HepG2 (cell line): ENCODE measurements around the gene NRDE2. TPM values are rescaled to one million over a fixed set of nuclear protein-coding genes. Genes with fewer than 3 reads are reported as not detected.

ENCODE experiments used
- CSRNP1 ChIP-seq: sonication (generic); formaldehyde crosslinking; IDR thresholded peaks from 2 replicates; pipeline ENCODE4 v1.8.1; 2023; ENCODE audit warnings: mild to moderate bottlenecking, missing genetic modification reagents
- ETV6 ChIP-seq: sonication (generic); formaldehyde crosslinking; conservative IDR thresholded peaks from 2 replicates; pipeline ENCODE4 v1.4.0; 2020; ENCODE audit warnings: missing genetic modification reagents
- FOXP4 ChIP-seq: sonication (generic); formaldehyde crosslinking; IDR thresholded peaks from 2 replicates; pipeline ENCODE4 v1.4.0; 2020; ENCODE audit warnings: missing genetic modification reagents
- GABPB1 ChIP-seq: IDR thresholded peaks from 2 replicates; pipeline ENCODE4 v1.6.1; 2016; ENCODE audit warnings: mild to moderate bottlenecking, missing genetic modification reagents, moderate library complexity, missing compliant biosample characterization
- KLF6 ChIP-seq: IDR thresholded peaks from 2 replicates; pipeline ENCODE4 v1.8.0; 2016; ENCODE audit warnings: missing biosample characterization, missing genetic modification reagents
- PHF8 ChIP-seq: sonication (generic); formaldehyde crosslinking; IDR thresholded peaks from 2 replicates; pipeline ENCODE4 v1.5.0; 2020; ENCODE audit warnings: missing genetic modification reagents
- SMC3 ChIP-seq: IDR thresholded peaks from 2 replicates; pipeline ENCODE4 v1.6.1; 2011; ENCODE audit warnings: low read length, improper control_type of control experiment
- SP5 ChIP-seq: IDR thresholded peaks from 2 replicates; pipeline ENCODE4 v1.6.1; 2016; ENCODE audit warnings: low read depth, borderline replicate concordance
- TAF15 ChIP-seq: fragments of 200-400 bp; formaldehyde crosslinking; IDR thresholded peaks from one replicate; pipeline ENCODE4 v1.6.1; 2018; ENCODE audit warnings: mild to moderate bottlenecking, low read depth, low read length; ENCODE audit not compliant: poor library complexity, severe bottlenecking
- ZBTB39 ChIP-seq: sonication (generic); formaldehyde crosslinking; IDR thresholded peaks from 2 replicates; pipeline ENCODE4 v1.5.0; 2020; ENCODE audit warnings: missing genetic modification reagents
- ZBTB43 ChIP-seq: sonication (generic); formaldehyde crosslinking; conservative IDR thresholded peaks from 2 replicates; pipeline ENCODE4 v1.4.0; 2020; ENCODE audit warnings: missing genetic modification reagents
- ZC3H4 ChIP-seq: sonication (generic); formaldehyde crosslinking; IDR thresholded peaks from 2 replicates; pipeline ENCODE4 v1.4.0; 2020; ENCODE audit warnings: missing genetic modification reagents, borderline replicate concordance
- ZMAT5 ChIP-seq: sonication (generic); formaldehyde crosslinking; IDR thresholded peaks from 2 replicates; pipeline ENCODE4 v1.5.0; 2020; ENCODE audit warnings: mild to moderate bottlenecking, low read depth, missing genetic modification reagents, borderline replicate concordance
- ZMYM4 ChIP-seq: sonication (generic); formaldehyde crosslinking; IDR thresholded peaks from 2 replicates; pipeline ENCODE4 v1.8.1; 2023; ENCODE audit warnings: mild to moderate bottlenecking, missing genetic modification reagents
- ZNF276 ChIP-seq: sonication (generic); formaldehyde crosslinking; IDR thresholded peaks from 2 replicates; pipeline ENCODE4 v1.4.0; 2020; ENCODE audit warnings: mild to moderate bottlenecking, low read depth, missing genetic modification reagents
- ZNF432 ChIP-seq: sonication (generic); formaldehyde crosslinking; IDR thresholded peaks from 2 replicates; pipeline ENCODE4 v1.5.0; 2020; ENCODE audit warnings: missing genetic modification reagents, mild to moderate bottlenecking, borderline replicate concordance
- polyA plus RNA-seq, 8 experiments: library from polyadenylated mRNA; depleted of rRNA in 3 of 8; stranded (reverse) in 7 of 8; unstranded in 1 of 8; fragments of >200 nt; fragmentation: Illumina TruSeq in 4 of 8; extraction: Trizol in 4 of 8; gene quantifications; 2 replicates each; pipeline versions ENCODE4 v1.2.1 to v1.2.3, GENCODE V29; 2011 to 2016; ENCODE audit warnings: low read depth in 4 of 8, missing spikeins in 1 of 8, mixed read lengths in 1 of 8; ENCODE audit not compliant: insufficient read depth in 1 of 8
- total RNA-seq, 5 experiments: library from RNA; depleted of rRNA; stranded (reverse); fragments of >200 nt; fragmentation: Illumina TruSeq; extraction: Trizol; gene quantifications; 2 replicates each; pipeline ENCODE4 v1.2.3, GENCODE V29; 2016; ENCODE audit warnings: low read depth in 1 of 5

The NRDE2 gene
- total and polyA plus RNA-seq, 2 of the 13 experiments (the other 11 are each of a cell fraction or from before 2014, with no cell fraction given) = 5.6 to 12.5 TPM

GRCh38 chr14:90235179-90235976 is 96.4 kb downstream of the NRDE2 start (continued):
- TF ChIP-seq SP5 (no peak), FOXP4 (CRISPR knock-in tag) (no peak), ZBTB39 (CRISPR knock-in tag) (no peak), ZC3H4 (CRISPR knock-in tag) (no peak), ZBTB43 (no peak; the same call in 1 of the 2 replicates), TAF15 (no peak), SMC3 (peak; percentile 67), CSRNP1 (CRISPR knock-in tag) (no peak), PHF8 (no peak), ZNF432 (CRISPR knock-in tag) (no peak), ZMAT5 (CRISPR knock-in tag) (no peak), ZMYM4 (CRISPR knock-in tag) (no peak), ETV6 (no peak), GABPB1 (peak; percentile 49), KLF6 (no peak), ZNF276 (no peak)
